Activated CD4-positive, alpha-beta memory T cell treated with anti-CD3 and anti-CD28 coated beads for 36 hours (primary cell): ENCODE measurements around the gene NUBPL. TPM values are rescaled to one million over a fixed set of nuclear protein-coding genes. Genes with fewer than 3 reads are reported as not detected.
"Not testable (repeated sequence)": the region's sequence is repeated elsewhere in the genome, so short reads cannot be mapped to it uniquely, and the experiment has no call there.

Experiments
- CTCF ChIA-PET: fragments of 350-600 bp; sonication (Branson Sonifier 250); formaldehyde crosslinking; loops from one replicate; lab custom pipeline; 2021; ENCODE audit warnings: antibody characterized with exemption, inconsistent platforms; lab: Charles Lee
- POLR2A ChIA-PET: fragments of 350-600 bp; sonication (Branson Sonifier 250); formaldehyde crosslinking; loops from one replicate; lab custom pipeline; 2021; ENCODE audit warnings: antibody characterized with exemption; lab: Charles Lee
- DNase-seq: peaks from one replicate; pipeline ENCODE4 v3.0.0-alpha.2; 2020
- H3K27ac Mint-ChIP-seq: one replicate; pipeline ENCODE4 v1.8.0; 2021; ENCODE audit warnings: mixed read lengths
- H3K27me3 Mint-ChIP-seq: one replicate; pipeline ENCODE4 v1.8.0; 2021; ENCODE audit warnings: mixed read lengths
- H3K36me3 Mint-ChIP-seq: one replicate; pipeline ENCODE4 v1.8.0; 2021; ENCODE audit warnings: mixed read lengths
- H3K4me1 Mint-ChIP-seq: one replicate; pipeline ENCODE4 v1.8.0; 2021; ENCODE audit warnings: low read depth, mixed read lengths
- H3K4me3 Mint-ChIP-seq: one replicate; pipeline ENCODE4 v1.8.0; 2021; ENCODE audit warnings: mild to moderate bottlenecking, mixed read lengths
- H3K9me3 Mint-ChIP-seq: one replicate; pipeline ENCODE4 v1.8.0; 2021; ENCODE audit warnings: mixed read lengths
- intact Hi-C: fragments of 100-400 bp; cut with micrococcal nuclease; formaldehyde crosslinking; loops from one replicate; pipeline ENCODE4 v1.15.1; 2023
- total RNA-seq, 2 experiments: library from RNA; stranded (reverse); gene quantifications; one replicate each; pipeline ENCODE4 v1.2.3, GENCODE V29; 2021

NUBPL gene
- total RNA-seq, 2 experiments from 2014 or later: 6.9 to 9.1 TPM

DNA sequence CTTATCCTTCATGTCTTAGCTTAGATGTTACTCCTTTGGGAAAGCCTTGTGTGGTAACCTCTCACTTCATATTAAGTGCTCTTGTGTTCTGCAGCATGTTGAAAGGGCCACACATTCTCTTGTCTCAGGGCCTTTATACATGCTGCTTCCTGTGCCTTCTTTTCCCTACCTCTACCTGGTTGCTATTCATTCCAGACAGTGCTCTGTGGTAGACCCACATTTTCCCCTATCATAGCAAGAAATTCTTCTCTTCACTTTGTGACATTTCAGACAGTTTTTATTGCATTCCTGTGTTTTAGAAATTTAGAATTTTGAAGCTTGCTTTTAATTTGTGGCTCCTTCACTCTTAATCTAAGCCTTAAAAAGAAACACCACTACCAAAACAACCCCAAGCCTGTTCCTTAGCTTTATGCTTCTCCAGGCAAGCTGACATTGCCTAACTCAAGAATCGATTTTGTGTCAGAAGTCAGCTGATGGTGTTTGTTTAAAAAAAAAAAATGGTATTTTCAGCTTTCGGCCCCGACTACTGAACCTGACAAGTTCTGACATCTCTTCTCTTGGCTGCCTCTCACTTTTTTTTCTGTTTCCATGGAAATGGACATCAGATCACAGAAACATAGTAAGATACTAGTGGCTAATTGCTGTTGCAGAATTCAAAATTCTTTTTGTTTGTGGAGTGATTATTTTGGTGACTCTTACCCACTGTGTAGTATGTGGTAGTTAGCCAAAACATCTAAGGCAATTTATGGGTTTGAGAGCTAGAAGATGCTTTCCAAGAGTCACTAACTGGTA is 156.3 kb downstream of the NUBPL start:
- CTCF ChIA-PET: interaction anchor here (0.7 kb wide), 1 partner anchor 15 kb away, joined by 3 read pairs; no protein-coding TSS in a partner anchor

DNA sequence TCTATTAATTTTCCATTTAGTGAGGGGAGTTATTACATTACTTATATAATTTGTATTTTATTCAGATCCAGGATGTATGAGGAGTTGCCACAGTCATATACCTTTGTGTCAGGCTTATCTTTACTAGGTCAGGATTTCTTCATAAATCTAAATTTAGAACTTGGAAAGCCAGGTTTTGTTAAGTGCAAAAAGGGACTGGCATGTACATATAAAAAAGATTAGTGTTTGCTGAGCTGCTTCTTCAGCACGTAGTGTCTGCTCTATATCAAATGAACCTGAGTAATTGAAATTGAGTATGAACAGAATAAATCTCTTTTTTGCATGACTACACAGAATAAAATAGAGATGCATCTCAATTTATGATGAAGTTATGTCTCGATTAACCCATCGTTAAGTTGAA is 157.4 kb downstream of the NUBPL start:
- CTCF ChIA-PET: no interaction called here
- Mint-ChIP-seq H3K4me3 (no peak overlapping the region), H3K4me1 (no peaks in the 10 kb centered on the region), H3K9me3 (peaks cover 6% of the 10 kb centered on the region), H3K36me3 (peaks cover 11% of the 10 kb centered on the region), H3K27ac (no peak overlapping the region), H3K27me3 (no peaks in the 10 kb centered on the region)
- no peak for DNase-seq
- intact Hi-C loops: no loop called here
- POLR2A ChIA-PET: no interaction called here

More for the DNA sequence above, 156.3 kb downstream of the NUBPL start:
- no peaks in the 10 kb centered on the region for H3K4me1 Mint-ChIP-seq
- intact Hi-C loops: no loop called here
- POLR2A ChIA-PET: no interaction called here
- peaks cover 17% of the 10 kb centered on the region for H3K36me3 Mint-ChIP-seq
- no peak for DNase-seq
- no peak overlapping the region for H3K4me3 Mint-ChIP-seq
- no peak overlapping the region for H3K27ac Mint-ChIP-seq
- no peaks in the 10 kb centered on the region for H3K27me3 Mint-ChIP-seq
- H3K9me3 Mint-ChIP-seq: peaks cover 5% of the 10 kb centered on the region

DNA sequence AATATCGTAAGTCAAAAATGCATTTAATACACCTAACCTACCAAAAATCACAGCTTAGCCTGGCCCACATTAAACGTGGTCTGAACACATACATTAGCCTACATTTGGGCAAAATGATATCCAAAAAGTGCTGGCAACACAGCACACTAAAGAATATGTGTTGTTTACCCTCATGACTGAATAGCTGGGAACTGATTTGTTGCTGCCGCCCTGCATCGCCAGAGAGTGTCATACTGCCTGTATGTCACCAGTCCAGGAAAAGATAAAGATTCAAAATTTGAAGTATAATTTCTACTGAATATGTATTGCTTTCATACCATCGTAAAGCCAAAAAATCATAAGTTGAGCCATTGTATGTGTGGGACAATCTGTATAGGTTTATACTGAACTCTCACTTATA is 157.8 kb downstream of the NUBPL start:
- Mint-ChIP-seq H3K36me3 (peaks cover 7% of the 10 kb centered on the region), H3K9me3 (peaks cover 6% of the 10 kb centered on the region), H3K27ac (no peak overlapping the region), H3K4me1 (no peaks in the 10 kb centered on the region), H3K4me3 (no peak overlapping the region), H3K27me3 (no peaks in the 10 kb centered on the region)
- no peak for DNase-seq
- intact Hi-C loops: no loop called here
- POLR2A ChIA-PET: no interaction called here
- CTCF ChIA-PET: no interaction called here

DNA sequence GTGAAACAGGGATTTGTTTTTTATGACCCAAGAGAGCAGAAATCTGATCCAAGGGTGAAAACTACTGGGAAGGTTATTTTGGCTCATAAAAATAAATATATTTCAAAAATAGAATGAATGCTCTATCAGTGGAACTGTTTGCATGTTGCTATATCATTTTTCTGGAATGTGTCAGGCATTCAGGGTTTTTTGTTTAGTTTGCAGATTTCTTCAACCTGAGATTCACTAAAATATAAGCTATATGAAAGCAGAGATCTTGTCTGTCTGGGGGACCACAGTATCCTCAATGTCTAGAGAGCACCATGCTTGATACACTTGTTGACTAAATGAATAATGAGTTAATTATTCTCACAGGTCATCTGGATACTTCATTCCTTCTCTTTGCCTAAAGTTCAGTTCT is 165.1 kb downstream of the NUBPL start:
- Mint-ChIP-seq H3K4me1 (no peaks in the 10 kb centered on the region), H3K36me3 (peaks cover 26% of the 10 kb centered on the region), H3K27ac (no peak overlapping the region), H3K4me3 (no peak overlapping the region), H3K27me3 (no peaks in the 10 kb centered on the region), H3K9me3 (peaks cover 20% of the 10 kb centered on the region)
- intact Hi-C loops: no loop called here
- CTCF ChIA-PET: no interaction called here
- POLR2A ChIA-PET: no interaction called here
- DNase-seq: no peak

DNA sequence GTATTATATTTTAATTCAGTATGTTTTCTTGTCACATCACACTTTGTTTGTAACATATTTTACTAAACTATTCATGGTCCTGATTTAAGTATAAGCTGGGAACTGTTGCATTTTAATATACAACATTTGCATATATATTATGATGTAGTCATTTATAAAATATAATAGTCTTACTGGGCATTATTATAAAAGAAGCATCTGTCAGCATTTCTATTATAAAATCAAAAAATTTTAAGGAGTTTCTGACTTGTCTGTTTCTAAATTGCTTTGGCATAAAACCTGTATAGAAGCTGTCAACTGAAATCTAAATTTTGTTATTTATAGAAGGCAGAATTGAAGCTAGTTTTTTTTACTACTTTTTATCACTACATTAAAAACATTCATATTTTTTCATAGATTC is 166.6 kb downstream of the NUBPL start:
- H3K9me3 Mint-ChIP-seq: peaks cover 15% of the 10 kb centered on the region
- H3K27ac Mint-ChIP-seq: no peak overlapping the region

DNA sequence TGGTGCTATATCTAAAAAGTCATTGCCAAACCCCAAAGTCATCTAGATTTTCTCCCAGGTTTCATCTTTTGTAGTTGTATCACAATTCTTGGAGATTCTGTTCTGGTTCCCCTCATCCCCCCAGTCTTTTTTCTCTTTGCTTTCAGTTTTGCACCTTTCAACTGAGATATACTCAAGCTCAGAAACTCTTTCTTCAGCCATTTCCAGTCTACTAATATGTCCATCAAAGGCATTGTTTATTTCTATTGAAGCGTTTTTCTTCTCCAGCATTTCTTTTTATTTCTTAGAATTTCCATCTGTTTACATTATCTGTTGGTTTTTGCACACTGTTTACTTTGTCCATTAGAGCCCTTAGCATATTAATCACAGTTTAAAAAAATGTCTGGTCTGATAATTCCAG is 179.5 kb downstream of the NUBPL start:
- Mint-ChIP-seq H3K27ac (no peak overlapping the region), H3K36me3 (peaks cover 12% of the 10 kb centered on the region), H3K4me3 (no peak overlapping the region), H3K4me1 (no peaks in the 10 kb centered on the region), H3K9me3 (peaks cover 20% of the 10 kb centered on the region), H3K27me3 (no peaks in the 10 kb centered on the region)
- intact Hi-C loops: no loop called here
- DNase-seq: no peak
- CTCF ChIA-PET: no interaction called here
- POLR2A ChIA-PET: no interaction called here

More for the DNA sequence above, 166.6 kb downstream of the NUBPL start:
- H3K36me3 Mint-ChIP-seq: peaks cover 27% of the 10 kb centered on the region
- CTCF ChIA-PET: no interaction called here
- POLR2A ChIA-PET: no interaction called here
- no peak for DNase-seq
- no peaks in the 10 kb centered on the region for H3K4me1 Mint-ChIP-seq
- no peak overlapping the region for H3K4me3 Mint-ChIP-seq
- H3K27me3 Mint-ChIP-seq: no peaks in the 10 kb centered on the region
- intact Hi-C loops: no loop called here

DNA sequence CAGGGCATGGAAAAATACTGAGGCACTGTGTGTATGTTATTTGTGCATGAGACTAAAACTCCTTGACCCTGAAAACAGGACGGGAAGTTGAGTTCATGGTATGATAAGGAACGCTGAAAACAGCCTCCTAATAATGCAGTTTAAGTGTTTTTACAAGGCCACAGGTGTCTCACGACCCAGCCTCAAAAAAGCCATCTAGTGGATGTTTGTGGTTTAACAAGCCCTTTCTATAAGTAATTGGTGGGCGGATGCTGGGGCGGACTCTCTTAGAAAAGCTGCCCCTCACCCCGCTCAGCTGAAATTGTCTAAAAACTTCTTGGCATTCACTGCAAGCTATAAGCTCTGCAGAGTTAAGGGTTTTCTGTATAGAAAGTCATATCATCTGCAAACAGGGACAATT is 184.5 kb downstream of the NUBPL start:
- CTCF ChIA-PET: no interaction called here
- POLR2A ChIA-PET: no interaction called here
- intact Hi-C loops: no loop called here
- Mint-ChIP-seq H3K9me3 (peaks cover 49% of the 10 kb centered on the region), H3K4me1 (no peaks in the 10 kb centered on the region), H3K36me3 (peaks cover 44% of the 10 kb centered on the region), H3K27ac (no peak overlapping the region), H3K4me3 (no peak overlapping the region), H3K27me3 (no peaks in the 10 kb centered on the region)
- DNase-seq: no peak

DNA sequence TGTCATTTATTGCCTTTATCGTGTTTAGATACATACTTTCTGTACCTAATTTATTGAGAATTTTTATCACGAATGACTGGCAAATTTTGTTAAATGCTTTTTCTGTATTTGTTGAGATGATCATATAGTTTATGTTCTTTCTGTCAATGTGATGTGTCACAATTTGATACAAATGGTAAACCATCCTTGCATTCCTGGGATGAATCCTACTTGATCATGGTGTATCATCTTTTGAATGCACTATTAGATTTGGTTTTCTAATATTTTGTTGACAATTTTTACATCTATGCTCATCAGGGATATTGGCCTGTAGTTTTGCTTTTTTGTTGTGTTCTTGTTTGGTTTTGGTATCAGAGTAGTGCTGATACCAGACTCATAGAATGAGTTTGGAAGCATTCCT is 185.1 kb downstream of the NUBPL start:
- peaks cover 49% of the 10 kb centered on the region for H3K36me3 Mint-ChIP-seq

DNA sequence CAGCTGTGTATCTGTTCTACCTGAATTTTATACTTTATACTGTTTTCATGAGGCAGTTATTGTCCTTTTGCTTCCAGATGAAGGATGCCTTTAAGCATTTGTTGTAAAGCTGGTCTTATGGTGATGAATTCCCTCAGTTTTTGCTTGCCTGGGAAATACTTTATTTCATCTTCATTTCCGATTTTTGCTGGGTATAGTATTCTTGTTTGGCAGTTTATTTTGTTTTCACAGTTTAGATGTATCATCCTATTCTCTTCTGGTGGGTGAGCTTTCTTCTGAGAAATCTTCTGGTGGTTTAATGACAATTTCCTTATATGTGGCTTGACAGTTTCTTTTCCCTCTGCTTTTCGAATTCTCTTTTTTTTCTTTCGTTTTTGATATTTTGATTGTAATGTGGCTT is 188.1 kb downstream of the NUBPL start:
- ChIA-PET CTCF (interaction anchor here (0.7 kb wide), 2 partner anchors 22 to 254 kb away, joined by 3 to 4 read pairs; no protein-coding TSS in a partner anchor), POLR2A (no interaction called here)
- intact Hi-C loops: no loop called here
- Mint-ChIP-seq H3K4me1 (no peaks in the 10 kb centered on the region), H3K27me3 (no peaks in the 10 kb centered on the region), H3K36me3 (peaks cover 64% of the 10 kb centered on the region), H3K4me3 (no peak overlapping the region), H3K9me3 (peaks cover 71% of the 10 kb centered on the region), H3K27ac (no peak overlapping the region)
- no peak for DNase-seq

More for the DNA sequence above, 185.1 kb downstream of the NUBPL start:
- Mint-ChIP-seq H3K27ac (no peak overlapping the region), H3K9me3 (peaks cover 50% of the 10 kb centered on the region), H3K4me1 (no peaks in the 10 kb centered on the region), H3K27me3 (no peaks in the 10 kb centered on the region), H3K4me3 (no peak overlapping the region)
- ChIA-PET CTCF (no interaction called here), POLR2A (interaction anchor here (0.6 kb wide), 1 partner anchor 23 kb away, joined by 3 read pairs; no protein-coding TSS in a partner anchor)
- intact Hi-C loops: no loop called here
- DNase-seq: no peak

DNA sequence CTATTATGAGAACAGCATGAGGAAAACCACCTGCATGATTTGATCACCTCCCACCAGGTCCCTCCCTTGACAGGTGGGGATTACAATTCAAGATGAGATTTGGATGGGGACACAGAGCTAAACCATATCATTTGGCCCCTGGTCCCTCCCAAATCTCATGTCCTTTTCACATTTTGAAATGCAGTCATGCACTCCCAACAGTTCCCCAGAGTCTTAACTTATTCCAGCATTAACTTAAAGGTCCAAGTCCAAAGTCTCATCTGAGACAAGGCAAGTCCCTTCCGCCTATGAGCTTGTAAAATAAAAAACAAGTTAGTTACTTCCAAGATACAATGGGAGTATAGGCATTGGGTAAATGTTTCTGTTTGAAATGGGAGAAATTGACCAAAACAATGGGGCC is 189.8 kb downstream of the NUBPL start:
- H3K4me1 Mint-ChIP-seq, H3K27me3 Mint-ChIP-seq, H3K27ac Mint-ChIP-seq, DNase-seq, CTCF ChIA-PET, intact Hi-C loops, POLR2A ChIA-PET, H3K4me3 Mint-ChIP-seq: not testable (repeated sequence)
- H3K9me3 Mint-ChIP-seq: peaks cover 69% of the 10 kb centered on the region
- peaks cover 59% of the 10 kb centered on the region for H3K36me3 Mint-ChIP-seq

DNA sequence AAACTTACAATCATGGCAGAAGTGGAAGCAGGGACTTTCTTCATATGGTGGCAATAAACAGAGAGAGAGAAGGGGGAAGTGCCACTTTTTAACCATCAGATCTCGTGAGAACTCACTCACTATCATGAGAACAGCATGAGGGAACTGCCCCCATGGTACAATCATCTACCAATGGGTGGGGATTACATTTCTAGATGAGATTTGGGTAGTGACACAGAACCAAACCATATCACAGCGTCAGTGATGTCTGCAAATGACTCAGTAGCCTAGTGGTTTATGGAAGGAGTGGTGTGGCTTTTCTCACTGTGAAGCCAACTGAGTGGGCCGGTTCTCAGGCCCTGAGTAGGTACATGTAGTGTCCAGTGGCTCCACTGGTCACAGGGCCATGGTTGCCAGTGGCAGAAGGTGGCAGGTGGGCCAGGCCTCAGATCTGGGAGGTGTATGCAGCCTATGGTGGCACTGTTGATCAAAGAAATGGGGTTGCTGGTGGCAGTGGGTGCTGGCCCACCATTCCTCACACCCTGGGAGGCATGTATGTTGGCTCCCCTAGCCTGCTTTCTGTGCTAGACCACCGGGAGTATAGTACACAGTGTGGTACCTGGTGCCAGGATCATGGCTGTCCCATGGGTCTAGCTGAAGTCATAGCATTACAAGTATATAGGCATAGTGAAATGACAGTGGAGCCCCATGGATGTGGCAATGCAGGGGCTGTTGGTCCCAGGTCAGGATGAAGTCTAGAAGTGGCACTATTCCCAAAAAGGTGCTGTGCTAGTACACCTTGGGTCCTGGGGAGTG is 191.9 kb downstream of the NUBPL start:
- DNase-seq: peak; percentile 10
- intact Hi-C loops: no loop called here

DNA sequence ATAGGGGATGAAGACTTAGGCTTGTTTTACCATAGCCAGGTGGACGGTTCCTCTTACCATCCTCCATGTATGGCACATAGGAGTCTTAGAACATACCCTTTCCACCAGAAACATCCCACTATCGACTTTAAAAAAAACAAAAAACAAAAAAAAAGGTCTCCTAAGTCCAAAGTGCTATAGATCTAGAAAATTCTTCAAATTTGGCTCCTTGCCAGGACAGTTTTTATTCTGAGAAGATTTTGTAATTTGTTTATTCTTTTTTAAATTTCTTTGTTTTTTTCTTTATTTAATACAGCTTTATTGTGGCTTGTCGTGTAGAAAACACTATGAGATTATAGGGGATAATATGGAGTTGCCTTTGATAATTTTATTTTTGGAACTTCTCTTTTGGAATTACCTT is 197.7 kb downstream of the NUBPL start:
- H3K27ac Mint-ChIP-seq: no peak overlapping the region
- no peak overlapping the region for H3K4me3 Mint-ChIP-seq
- H3K36me3 Mint-ChIP-seq: peaks cover 7% of the 10 kb centered on the region
- intact Hi-C loops: no loop called here
- POLR2A ChIA-PET: no interaction called here
- no peaks in the 10 kb centered on the region for H3K4me1 Mint-ChIP-seq
- no peaks in the 10 kb centered on the region for H3K27me3 Mint-ChIP-seq
- H3K9me3 Mint-ChIP-seq: peaks cover 15% of the 10 kb centered on the region
- DNase-seq: no peak
- CTCF ChIA-PET: no interaction called here

More for the DNA sequence above, 191.9 kb downstream of the NUBPL start:
- Mint-ChIP-seq H3K27ac (no peak overlapping the region), H3K9me3 (peaks cover 56% of the 10 kb centered on the region), H3K4me1 (no peaks in the 10 kb centered on the region), H3K36me3 (peaks cover 44% of the 10 kb centered on the region), H3K4me3 (no peak overlapping the region), H3K27me3 (no peaks in the 10 kb centered on the region)
- POLR2A ChIA-PET: no interaction called here
- CTCF ChIA-PET: no interaction called here
